ENCODE measurements around the gene SOWAHC.

Gene SOWAHC

GRCh38 chr2:109647636-109648035, 33.5 kb downstream of the SOWAHC start:
- DNase-seq, result no peak

GRCh38 chr2:109648041-109648527, 33.9 kb downstream of the SOWAHC start:
- DNase-seq, result no peak

- no peak for DNase-seq
Measured at GRCh38 chr2:109649736-109650695, 35.9 kb downstream of the SOWAHC start.

GRCh38 chr2:109654326-109655050, 40.3 kb downstream of the SOWAHC start:
- DNase-seq, result no peak

- no peak for DNase-seq
Measured at GRCh38 chr2:109655287-109655686, 41.1 kb downstream of the SOWAHC start.

GRCh38 chr2:109659396-109660045, 45.4 kb downstream of the SOWAHC start:
- DNase-seq, result no peak

GRCh38 chr2:109660046-109660860, 46.1 kb downstream of the SOWAHC start:
- DNase-seq, result no peak

- no peak for DNase-seq
Measured at GRCh38 chr2:109662889-109663288, 48.7 kb downstream of the SOWAHC start.

- DNase-seq, result no peak
Measured at GRCh38 chr2:109663721-109664120, 49.6 kb downstream of the SOWAHC start.

GRCh38 chr2:109666466-109666865, 52.3 kb downstream of the SOWAHC start:
- DNase-seq, result no peak
